ENCODE measurements around the gene KRTAP10-4.
"Not testable (repeated sequence)": the region's sequence is repeated elsewhere in the genome, so short reads cannot be mapped to it uniquely, and the experiment has no call there.

KRTAP10-4 gene

GRCh38 chr21:44580231-44580821 lies 6.8 kb downstream of the KRTAP10-4 start, which contains the start of gene KRTAP10-5:
Gene KRTAP10-5 (minus strand): TSS chr21:44580604. CDS start chr21:44580578, 26 bp downstream.
- DNase-seq: not testable (repeated sequence)

GRCh38 chr21:44581158-44581557 lies 7.6 kb downstream of the KRTAP10-4 start:
- no peak for DNase-seq

GRCh38 chr21:44582055-44582454 lies 8.5 kb downstream of the KRTAP10-4 start:
- no peak for DNase-seq

- DNase-seq: no peak
Observed at GRCh38 chr21:44583089-44583799, 9.7 kb downstream of the KRTAP10-4 start.

DNA sequence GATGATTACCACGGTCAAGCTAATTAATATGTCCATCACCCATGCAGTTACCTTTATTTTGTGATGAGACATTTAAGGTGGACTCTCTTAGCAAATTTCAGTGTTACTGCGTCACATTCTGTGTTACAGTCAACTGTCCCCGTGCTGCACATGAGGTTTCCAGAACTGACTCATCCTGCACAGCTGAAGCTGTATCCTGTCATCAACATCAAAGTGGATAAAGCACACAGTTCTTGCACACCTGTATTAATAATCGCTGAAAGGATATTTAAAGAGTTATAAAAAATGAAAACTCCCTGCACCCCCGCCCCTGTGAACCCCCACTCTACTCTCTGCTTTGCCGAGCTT lies 10.2 kb downstream of the KRTAP10-4 start:
- no peak for DNase-seq

DNA sequence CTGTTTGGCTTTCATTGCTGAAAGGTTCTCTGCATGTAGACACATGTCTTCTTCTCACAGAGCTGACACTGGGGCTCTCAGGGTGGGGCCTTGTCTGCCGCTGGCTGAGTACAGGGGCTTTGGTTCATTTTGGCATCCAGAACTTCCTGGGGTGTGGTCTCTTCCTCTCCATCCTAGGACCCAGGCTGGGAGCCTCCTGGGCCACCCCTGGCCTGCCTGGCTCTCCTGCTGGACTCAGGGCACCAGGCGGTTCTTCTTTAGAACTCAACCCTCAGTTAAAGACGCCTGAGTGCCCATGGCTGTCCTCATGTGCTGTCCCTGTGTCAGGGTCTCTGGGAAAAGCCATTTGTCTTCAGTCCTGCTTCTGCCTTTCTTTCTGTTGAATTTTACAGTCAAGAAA lies 12.4 kb downstream of the KRTAP10-4 start:
- DNase-seq: no peak

- DNase-seq: no peak
Observed at GRCh38 chr21:44589094-44589493, 15.6 kb downstream of the KRTAP10-4 start.

- no peak for DNase-seq
Observed at GRCh38 chr21:44589586-44590305, 16.2 kb downstream of the KRTAP10-4 start.

DNA sequence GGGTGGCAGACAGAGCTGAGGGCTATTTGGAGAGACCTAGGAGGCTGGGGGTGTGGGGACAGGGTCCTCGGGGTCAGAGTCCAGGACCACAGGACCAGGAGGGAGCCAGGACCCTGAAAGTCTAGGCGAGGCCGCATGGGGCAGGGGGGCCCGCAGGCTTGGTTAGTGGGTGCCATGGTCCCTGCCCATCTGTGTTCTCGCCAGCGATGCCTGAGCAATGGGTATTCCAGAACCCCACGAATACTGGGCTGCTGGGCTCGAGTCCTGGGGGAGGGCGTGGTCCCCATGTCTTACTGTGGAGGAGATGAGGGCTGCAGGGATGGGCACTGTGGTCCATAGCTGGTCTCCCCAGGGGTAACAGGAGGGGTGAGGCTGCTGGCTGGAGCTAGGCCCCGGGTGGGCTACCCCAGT lies 16.8 kb downstream of the KRTAP10-4 start:
- DNase-seq: no peak

- DNase-seq: not testable (repeated sequence)
Observed at GRCh38 chr21:44590897-44591800, 17.6 kb downstream of the KRTAP10-4 start.

GRCh38 chr21:44591801-44592130 lies 18.2 kb downstream of the KRTAP10-4 start:
- DNase-seq: not testable (repeated sequence)

DNA sequence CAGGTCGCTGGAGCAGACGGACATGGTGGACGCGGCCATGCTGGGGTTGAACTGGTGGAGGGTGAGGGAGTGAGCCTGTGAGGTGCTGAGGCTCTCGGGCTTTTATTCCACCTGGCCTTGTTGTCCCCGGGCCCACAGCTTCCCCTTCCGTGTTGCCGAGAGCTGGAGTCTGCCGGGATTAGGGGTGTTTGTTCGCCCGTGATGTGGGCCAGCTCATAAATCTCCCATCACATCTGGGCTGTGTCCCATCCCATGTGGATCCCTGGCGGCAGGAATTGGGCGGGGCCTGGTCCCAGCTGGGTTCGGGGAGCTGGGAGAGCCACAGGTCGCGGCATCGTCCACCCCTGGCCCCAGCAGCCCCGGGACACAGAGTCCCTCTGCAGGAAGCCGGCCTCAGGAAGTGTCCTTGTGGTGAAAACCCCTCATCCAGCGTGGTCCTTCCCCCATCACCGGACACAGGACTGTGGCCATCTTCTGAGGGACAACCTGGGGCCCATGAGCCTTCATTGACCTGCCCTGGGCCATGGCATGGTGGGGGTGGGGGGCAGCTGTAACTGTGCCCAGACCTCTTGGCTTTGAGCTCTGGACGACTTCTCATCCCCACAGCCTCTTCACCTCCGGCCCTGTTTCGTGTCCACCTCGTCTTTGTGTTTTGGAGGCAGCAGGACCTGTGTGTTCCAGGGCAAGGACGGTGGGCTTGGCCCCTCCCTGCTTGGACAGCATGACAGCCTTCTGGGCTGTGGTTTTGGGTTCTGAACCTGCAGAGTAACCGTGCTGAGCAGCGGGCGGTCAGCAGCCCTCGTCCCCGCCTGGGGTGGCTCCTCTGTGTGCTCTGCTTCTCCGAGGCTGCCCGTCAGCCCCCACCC lies 19.1 kb downstream of the KRTAP10-4 start, which contains the start of gene KRTAP10-6:
KRTAP10-6 (minus strand) TSS at position 60 of the 866 bp plus-strand sequence; CDS start at position 39, 21 bp downstream.
- no peak for DNase-seq

DNA sequence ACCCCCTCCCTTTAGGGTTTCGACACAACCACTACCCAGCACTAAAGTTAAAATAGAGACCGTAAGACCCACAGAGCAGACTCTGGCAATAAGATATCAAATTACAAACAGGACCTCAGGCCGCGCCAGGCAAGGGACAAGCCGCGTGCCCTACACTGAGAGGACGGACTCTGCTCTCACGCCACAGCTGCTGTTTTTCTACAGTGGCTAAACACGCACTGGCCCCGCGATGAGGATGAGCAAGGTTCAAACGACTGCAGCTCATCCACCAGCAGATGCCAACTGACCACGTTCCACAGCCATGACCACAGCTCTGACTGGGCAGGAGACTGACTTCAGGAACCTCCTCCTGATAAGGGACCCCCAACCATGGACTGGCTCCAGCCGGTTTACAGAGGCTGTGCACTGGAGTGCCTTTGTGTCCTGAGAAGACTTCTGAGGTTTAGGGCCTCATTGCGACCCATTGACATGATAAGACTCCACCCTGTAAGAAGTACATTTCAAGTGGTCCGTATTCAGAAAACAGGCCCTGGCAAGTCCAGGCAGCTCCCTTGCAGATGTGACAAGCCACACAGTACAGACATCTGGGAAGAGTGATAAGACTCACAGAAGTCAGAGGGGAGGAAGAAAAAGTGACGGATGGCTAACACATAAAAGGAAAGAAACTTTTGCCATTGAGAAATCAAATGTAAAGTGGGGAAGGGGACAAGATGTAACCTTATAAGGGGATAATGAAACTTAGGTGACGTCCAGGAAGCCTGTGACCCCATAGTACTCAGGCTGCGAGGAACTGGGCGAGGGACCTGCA lies 20.3 kb downstream of the KRTAP10-4 start:
- DNase-seq: no peak

DNA sequence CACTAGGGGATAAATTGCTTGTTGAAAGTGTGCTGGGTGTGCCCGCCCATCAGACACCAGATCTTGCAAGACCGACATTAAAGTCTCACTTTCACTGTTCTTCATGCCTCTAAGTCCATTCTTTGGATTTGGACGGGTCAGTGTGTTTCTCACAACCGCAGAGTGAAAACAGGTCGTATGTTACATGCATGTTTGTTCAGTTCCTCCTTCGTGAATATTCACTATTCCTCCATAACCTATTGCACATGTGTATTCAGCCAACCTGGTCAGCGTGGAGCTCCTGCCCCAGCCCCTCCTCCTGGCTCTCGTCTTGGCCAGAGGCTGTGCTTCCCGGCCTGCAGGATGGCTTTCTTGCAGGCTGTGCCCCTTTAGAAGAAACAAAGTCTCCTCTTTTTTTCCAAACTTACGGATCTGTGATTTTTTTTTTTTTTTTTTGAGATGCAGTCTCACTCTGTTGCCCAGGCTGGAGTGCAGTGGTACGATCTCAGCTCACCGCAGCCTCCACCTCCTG lies 20.9 kb downstream of the KRTAP10-4 start:
- DNase-seq: no peak

GRCh38 chr21:44595524-44595923 lies 22.0 kb downstream of the KRTAP10-4 start:
- no peak for DNase-seq

DNA sequence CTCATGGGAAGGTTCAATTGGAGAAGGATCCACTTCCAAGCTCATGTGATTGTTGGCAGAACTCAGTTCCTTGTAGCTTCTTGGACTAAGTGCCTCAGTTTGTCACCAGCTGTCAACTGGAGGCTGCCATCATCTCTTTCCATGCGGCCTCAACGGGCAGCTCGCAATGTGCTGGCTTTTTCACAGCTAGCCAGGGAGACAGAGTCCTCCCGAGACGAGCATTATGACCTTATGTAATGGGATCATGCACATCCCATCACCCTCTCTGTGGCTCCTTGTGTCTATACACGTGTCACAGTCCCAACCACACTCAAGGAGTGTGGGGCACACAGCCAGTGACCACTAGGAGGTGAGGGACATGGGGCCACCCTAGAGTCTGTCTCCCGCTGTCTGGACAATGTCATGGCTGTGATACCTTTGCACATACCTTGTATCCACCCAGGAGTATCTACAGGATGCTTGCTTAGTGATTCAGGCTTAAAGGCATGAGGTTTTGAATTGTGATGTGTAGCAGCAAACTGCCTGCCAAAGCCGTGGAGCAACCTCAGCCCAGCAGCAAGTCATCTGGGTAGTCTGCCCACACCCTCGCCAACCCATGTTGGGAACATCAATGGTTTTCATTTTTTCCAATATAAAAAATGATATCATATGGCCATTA lies 22.7 kb downstream of the KRTAP10-4 start:
- DNase-seq: no peak

GRCh38 chr21:44598061-44598460 lies 24.5 kb downstream of the KRTAP10-4 start:
- no peak for DNase-seq

- no peak for DNase-seq
Observed at GRCh38 chr21:44599264-44600029, 25.9 kb downstream of the KRTAP10-4 start.
